Activated T-cell treated with anti-CD3 and anti-CD28 coated beads, Interleukin-2, amount 50 U/mL, for 4 hours (primary cell): ENCODE results near the gene ARPC1B. TPM values are rescaled to one million over a fixed set of nuclear protein-coding genes. Genes with fewer than 3 reads are reported as not detected.
"Not testable (repeated sequence)": the region's sequence is repeated elsewhere in the genome, so short reads cannot be mapped to it uniquely, and the experiment has no call there.

Experiments used
- ATAC-seq, 2 donors: fragments of 200-7000 bp; cut with Tn5 transposase; one replicate each; pipeline ENCODE4 v1.10.0; 2021
- DNase-seq: peaks from one replicate; pipeline ENCODE4 v3.0.0-alpha.2; 2020
- H3K27me3 Mint-ChIP-seq: one replicate; pipeline ENCODE4 v1.8.0; 2021; ENCODE audit warnings: low read depth, mixed read lengths
- H3K36me3 Mint-ChIP-seq: one replicate; pipeline ENCODE4 v1.8.0; 2022; ENCODE audit warnings: mixed read lengths; ENCODE audit not compliant: insufficient read depth
- H3K4me1 Mint-ChIP-seq: one replicate; pipeline ENCODE4 v1.8.0; 2021; ENCODE audit warnings: low read depth, mixed read lengths
- H3K4me3 Mint-ChIP-seq: one replicate; pipeline ENCODE4 v1.8.0; 2021; ENCODE audit warnings: mild to moderate bottlenecking, moderate library complexity, mixed read lengths
- H3K9me3 Mint-ChIP-seq: one replicate; pipeline ENCODE4 v1.8.0; 2021; ENCODE audit warnings: mixed read lengths
- total RNA-seq, 3 donors: library from RNA; stranded (reverse); gene quantifications; one replicate each; pipeline ENCODE4 v1.2.1, GENCODE V29; 2021

The ARPC1B gene
- total RNA-seq, 3 donors from 2014 or later = 240 to 282 (median 274) TPM

DNA sequence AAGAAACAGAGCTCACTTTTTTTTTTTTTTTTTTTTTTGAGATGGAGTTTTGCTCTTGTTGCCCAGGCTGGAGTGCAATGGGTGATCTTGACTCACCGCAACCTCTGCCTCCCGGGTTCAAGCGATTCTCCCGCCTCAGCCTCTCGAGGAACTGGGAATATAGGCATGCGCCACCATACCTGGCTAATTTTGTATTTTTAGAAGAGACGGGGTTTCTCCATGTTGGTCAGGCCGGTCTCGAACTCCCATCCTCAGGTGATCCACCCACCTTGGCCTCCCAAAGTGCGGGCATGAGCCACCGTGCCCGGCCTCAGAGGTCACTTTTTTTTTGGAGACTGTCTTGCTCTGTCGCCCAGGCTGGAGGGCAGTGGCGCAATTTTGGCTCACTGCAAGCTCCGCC, 16.0 kb upstream of the ARPC1B start:
- DNase-seq, H3K9me3 Mint-ChIP-seq, H3K4me1 Mint-ChIP-seq, H3K4me3 Mint-ChIP-seq, H3K27me3 Mint-ChIP-seq, ATAC-seq: not testable (repeated sequence)
- H3K36me3 Mint-ChIP-seq = peaks cover 23% of the 10 kb centered on the region

GRCh38 chr7:99359465-99360154, 14.9 kb upstream of the ARPC1B start:
- Mint-ChIP-seq H3K9me3 (no peaks in the 10 kb centered on the region), H3K4me3 (no peak overlapping the region), H3K4me1 (no peaks in the 10 kb centered on the region), H3K36me3 (peaks cover 26% of the 10 kb centered on the region), H3K27me3 (no peaks in the 10 kb centered on the region)
- ATAC-seq (no peak), DNase-seq (no peak)

DNA sequence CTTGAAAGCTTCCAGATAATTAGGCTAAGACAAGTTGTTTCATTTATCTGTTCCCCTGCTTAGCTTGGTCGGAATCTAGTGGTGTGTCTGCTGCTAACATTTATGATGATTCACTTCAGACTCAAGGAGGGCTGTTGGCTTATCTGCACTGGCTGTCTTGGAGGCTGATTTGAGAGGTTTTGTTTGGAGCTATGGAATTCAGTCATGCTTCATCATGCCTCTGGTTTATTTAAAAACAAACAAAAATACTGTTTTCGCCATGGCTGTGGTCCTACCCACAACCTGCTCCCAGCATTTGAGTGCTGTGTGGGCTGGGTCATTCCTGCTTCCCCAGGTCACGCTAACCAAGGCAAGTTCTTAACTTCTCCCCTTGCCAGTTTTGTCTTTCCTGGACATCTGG, 11.7 kb upstream of the ARPC1B start:
- Mint-ChIP-seq H3K36me3 (peaks cover 24% of the 10 kb centered on the region), H3K4me3 (no peak overlapping the region)
- ATAC-seq = no peak

DNA sequence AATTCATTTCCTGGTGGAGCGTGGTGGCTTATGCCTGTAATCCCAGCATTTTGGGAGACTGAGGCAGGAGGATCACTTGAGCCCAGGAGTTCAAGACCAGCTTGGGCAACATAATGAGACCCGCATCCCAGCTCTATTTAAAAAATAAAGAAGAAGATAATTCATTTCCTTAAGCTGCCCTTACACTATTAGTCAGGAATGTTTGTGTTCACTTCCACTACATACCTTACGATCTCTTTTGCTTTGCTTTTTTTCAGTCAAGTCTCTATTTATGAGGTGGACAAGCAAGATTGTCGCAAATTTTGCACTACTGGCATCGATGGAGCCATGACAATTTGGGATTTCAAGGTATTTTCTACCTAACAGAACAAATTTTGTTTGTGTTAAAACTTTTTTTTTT, 11.2 kb upstream of the ARPC1B start:
- no peak for DNase-seq
- ATAC-seq = no peak
- Mint-ChIP-seq H3K4me3 (no peak overlapping the region), H3K9me3 (no peaks in the 10 kb centered on the region), H3K27me3 (no peaks in the 10 kb centered on the region), H3K4me1 (no peaks in the 10 kb centered on the region), H3K36me3 (peaks cover 19% of the 10 kb centered on the region)

More for the DNA sequence above, 11.7 kb upstream of the ARPC1B start:
- Mint-ChIP-seq H3K9me3 (no peaks in the 10 kb centered on the region), H3K27me3 (no peaks in the 10 kb centered on the region), H3K4me1 (no peaks in the 10 kb centered on the region)
- no peak for DNase-seq

DNA sequence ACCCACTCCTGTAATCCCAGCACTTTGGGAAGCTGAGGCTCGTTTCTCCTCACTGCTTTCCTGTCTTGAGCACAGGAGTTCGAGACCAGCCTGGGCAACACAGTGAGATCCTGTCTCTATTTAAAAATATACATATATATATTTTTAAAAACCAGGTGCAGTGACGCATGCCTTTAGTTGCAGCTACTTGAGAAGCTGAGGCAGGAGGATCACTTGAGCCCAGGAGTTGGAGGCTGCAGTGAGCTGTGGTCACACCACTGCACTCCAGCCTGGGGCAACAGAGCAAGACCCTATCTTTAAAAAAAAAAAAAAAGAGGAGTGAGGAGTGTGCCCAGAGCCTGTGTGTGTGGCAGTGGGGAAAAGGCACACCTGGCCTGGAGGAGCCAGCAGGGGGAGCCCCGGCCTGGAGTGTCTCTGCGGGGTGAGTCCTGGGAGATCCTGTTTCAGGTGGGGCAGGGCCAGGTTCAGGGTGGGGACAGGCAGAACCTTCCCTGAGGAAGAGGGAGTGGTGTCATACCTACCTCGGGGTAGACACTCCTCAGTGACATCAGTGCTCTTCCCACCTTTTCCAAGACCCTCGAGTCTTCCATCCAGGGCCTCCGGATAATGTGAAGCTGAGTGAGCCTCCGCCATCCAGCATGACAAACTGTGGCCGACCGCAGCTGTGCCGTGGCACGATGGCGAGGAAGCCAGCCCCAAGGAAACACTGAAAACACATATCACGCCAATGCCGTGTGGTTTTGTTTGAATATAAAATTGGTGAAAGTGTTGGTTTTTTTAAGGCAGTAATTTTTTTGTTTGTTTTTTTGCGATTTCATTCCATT, 9.0 kb upstream of the ARPC1B start:
- DNase-seq (peak; percentile 72), ATAC-seq (peak; percentile 80 to 82)
- H3K36me3 Mint-ChIP-seq = peaks cover 15% of the 10 kb centered on the region
- no peaks in the 10 kb centered on the region for H3K4me1 Mint-ChIP-seq
- no peak overlapping the region for H3K4me3 Mint-ChIP-seq
- no peaks in the 10 kb centered on the region for H3K27me3 Mint-ChIP-seq
- H3K9me3 Mint-ChIP-seq = no peaks in the 10 kb centered on the region

- Mint-ChIP-seq H3K36me3 (peaks cover 11% of the 10 kb centered on the region), H3K4me3 (no peak overlapping the region), H3K4me1 (no peaks in the 10 kb centered on the region), H3K9me3 (no peaks in the 10 kb centered on the region), H3K27me3 (no peaks in the 10 kb centered on the region)
- ATAC-seq = no peak
- DNase-seq = no peak
These were observed 7.9 kb upstream of the ARPC1B start for GRCh38 chr7:99366646-99367045.

DNA sequence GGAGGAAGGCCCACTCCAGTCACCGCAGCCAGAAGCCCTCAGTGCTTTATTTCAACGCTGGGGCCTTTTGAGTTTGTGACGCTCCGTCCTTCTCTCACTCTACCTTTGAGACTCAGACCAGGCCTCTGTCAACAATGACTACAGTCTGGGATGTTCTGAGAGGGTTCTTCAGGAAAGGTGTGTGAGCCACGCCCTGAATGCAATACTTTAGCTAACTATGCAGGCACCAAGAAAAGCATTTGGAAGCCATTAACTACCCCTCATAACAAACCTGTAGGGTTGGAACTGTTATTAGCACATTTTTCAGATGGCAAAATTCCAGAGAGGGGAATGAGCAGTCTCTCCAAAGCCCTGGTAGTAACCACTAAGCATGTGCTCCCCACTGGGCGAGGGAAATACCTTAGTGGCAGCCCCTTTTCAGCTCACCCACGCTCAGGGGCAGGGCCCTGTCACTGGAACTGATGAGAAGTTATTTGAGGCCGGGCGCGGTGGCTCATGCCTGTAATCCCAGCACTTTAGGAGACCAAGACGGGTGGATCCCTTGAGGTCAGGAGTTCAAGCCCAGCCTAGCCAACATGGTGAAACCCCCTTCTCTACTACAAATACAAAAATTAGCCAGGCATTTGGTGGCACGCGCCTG, 5.7 kb upstream of the ARPC1B start:
- no peaks in the 10 kb centered on the region for H3K27me3 Mint-ChIP-seq
- no peak for DNase-seq
- H3K4me3 Mint-ChIP-seq = no peak overlapping the region
- no peak for ATAC-seq
- H3K9me3 Mint-ChIP-seq = no peaks in the 10 kb centered on the region
- peaks cover 5% of the 10 kb centered on the region for H3K4me1 Mint-ChIP-seq
- H3K36me3 Mint-ChIP-seq = peaks cover 7% of the 10 kb centered on the region

DNA sequence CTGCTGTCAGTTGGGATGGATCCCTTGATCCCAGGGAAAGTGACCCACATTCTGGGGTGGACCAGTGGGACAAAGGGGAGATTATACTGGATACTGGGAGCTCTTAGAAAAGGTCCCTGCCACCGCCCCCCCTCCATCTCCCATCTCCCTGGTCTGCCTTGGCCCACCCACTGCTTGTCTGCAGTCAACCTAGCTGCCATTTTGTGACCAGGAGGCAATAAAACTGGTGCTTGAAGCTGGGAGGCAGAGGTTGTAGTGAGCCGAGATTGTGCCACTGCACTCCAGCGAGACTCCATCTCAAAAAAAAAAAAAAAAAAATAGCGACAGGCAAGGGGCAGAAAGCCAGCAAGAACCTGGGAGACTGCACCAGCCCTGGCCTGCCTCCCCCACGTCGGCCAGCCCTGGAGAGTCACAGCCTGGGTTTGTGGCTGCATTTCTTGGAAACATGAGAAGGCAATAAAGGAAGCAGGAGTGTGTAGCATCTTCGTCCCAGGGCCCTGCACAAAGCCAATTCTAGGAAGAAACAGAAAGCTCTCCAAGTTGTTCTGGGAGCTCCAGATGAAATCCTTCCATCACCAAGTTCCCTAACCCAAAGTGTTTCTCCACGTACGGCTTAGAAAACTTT, 4.7 kb upstream of the ARPC1B start:
- Mint-ChIP-seq H3K4me1 (peaks cover 5% of the 10 kb centered on the region), H3K27me3 (no peaks in the 10 kb centered on the region), H3K36me3 (peaks cover 5% of the 10 kb centered on the region), H3K4me3 (no peak overlapping the region), H3K9me3 (no peaks in the 10 kb centered on the region)
- DNase-seq (no peak), ATAC-seq (no peak)

GRCh38 chr7:99371376-99371920, 3.1 kb upstream of the ARPC1B start:
- ATAC-seq (no peak), DNase-seq (no peak)
- Mint-ChIP-seq H3K36me3 (peaks cover 3% of the 10 kb centered on the region), H3K27me3 (no peaks in the 10 kb centered on the region), H3K4me1 (peaks cover 11% of the 10 kb centered on the region), H3K9me3 (no peaks in the 10 kb centered on the region), H3K4me3 (no peak overlapping the region)

DNA sequence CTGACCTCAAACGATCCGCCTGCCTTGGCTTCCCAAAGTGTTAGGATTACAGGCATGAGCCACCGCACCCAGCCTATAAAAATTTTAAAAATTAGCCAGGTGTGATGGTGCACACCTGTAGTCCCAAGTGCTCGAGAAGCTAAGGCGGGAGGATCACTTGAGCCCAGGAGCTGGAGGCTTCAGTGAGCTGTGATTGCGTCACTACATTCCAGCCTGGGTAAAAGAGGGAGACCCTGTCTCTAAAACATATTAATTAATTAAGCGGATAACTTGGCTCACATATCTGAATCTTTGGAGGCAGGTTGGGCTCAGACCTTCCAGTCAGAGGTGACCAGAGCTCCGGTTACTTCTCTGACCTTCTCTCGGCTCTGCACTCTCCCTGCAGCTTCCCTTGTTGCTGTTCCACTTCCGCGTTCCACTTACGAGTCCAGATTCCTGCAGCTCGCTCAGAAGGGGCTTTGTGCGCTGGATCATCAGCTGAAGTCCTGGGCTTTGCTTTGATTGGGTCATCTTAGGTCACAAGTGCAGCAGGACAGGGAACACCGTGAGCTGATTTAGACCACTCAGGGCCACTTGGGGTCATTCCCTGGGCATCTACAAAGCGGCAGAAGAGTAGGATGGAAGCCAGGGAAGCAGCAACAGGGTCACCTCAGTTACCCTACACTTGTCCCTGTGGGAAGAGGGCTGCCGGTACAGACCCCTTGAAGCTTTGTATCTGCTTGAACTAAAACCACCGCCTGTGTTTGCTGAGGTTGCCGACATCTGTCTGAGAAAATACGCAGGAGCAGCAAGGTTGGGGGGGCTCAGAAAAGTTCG, 2.0 kb upstream of the ARPC1B start:
- Mint-ChIP-seq H3K9me3 (no peaks in the 10 kb centered on the region), H3K36me3 (no peaks in the 10 kb centered on the region), H3K27me3 (no peaks in the 10 kb centered on the region), H3K4me1 (peaks cover 16% of the 10 kb centered on the region), H3K4me3 (peak overlapping the region; percentile 82)
- no peak for ATAC-seq
- DNase-seq = no peak

- Mint-ChIP-seq H3K9me3 (no peaks in the 10 kb centered on the region), H3K36me3 (peaks cover 3% of the 10 kb centered on the region), H3K27me3 (no peaks in the 10 kb centered on the region), H3K4me3 (peak overlapping the region; percentile 82), H3K4me1 (peaks cover 22% of the 10 kb centered on the region)
- ATAC-seq (no peak), DNase-seq (no peak)
These were observed 1.2 kb upstream of the ARPC1B start for GRCh38 chr7:99373091-99374066.

- Mint-ChIP-seq H3K36me3 (peaks cover 7% of the 10 kb centered on the region), H3K4me3 (peak overlapping the region; percentile 78), H3K9me3 (no peaks in the 10 kb centered on the region), H3K4me1 (peaks cover 38% of the 10 kb centered on the region), H3K27me3 (no peaks in the 10 kb centered on the region)
- ATAC-seq = peak; percentile 53 to 55
- DNase-seq = peak; percentile 44
These were observed 709 bp downstream of the ARPC1B start for GRCh38 chr7:99375070-99375807.
